NCI-H345 treated with DMSO at 0.1 percent for 48 hours (cell line): ENCODE data around the gene TBPL2.

Source experiments
- DNase-seq: peaks from one replicate; lab custom pipeline; 2025; ENCODE audit not compliant: unreplicated experiment; lab: John Stamatoyannopoulos, UW

Gene TBPL2

GRCh38 chr14:55370883-55371455, 69.4 kb downstream of the TBPL2 start:
- DNase-seq = no peak

GRCh38 chr14:55366271-55366670, 74.1 kb downstream of the TBPL2 start:
- DNase-seq = no peak
